ENCODE measurements around the gene PPFIA2.

Gene PPFIA2

GRCh38 chr12:81626406-81626805 lies 132.7 kb downstream of the PPFIA2 start:
- Histone ChIP-seq H3K4me1 (ENCODE audit: control insufficient read depth in 1 of 2, insufficient read depth in 1 of 2, low read depth in 1 of 2, low read length in 1 of 2) (no peaks in the 10 kb centered on the region), H3K9me3 (no peaks in the 10 kb centered on the region), H3K36me3 (no peaks in the 10 kb centered on the region), H3K4me3 (ENCODE audit: low read depth in 1 of 2, low read length in 1 of 2) (no peak overlapping the region), H3K27me3 (no peaks in the 10 kb centered on the region), H3K27ac (no peak overlapping the region)
- TF ChIP-seq CTCF (IDR thresholded peaks at IDR 0.05), result no peak

- Histone ChIP-seq H3K36me3 (no peaks in the 10 kb centered on the region), H3K9me3 (no peaks in the 10 kb centered on the region), H3K4me1 (ENCODE audit: control insufficient read depth in 1 of 2, insufficient read depth in 1 of 2, low read depth in 1 of 2, low read length in 1 of 2) (no peaks in the 10 kb centered on the region), H3K27ac (no peak overlapping the region), H3K27me3 (no peaks in the 10 kb centered on the region), H3K4me3 (ENCODE audit: low read depth in 1 of 2, low read length in 1 of 2) (no peak overlapping the region)
- TF ChIP-seq CTCF (IDR thresholded peaks at IDR 0.05), result no peak
Observed at GRCh38 chr12:81617915-81618314, 141.2 kb downstream of the PPFIA2 start.

GRCh38 chr12:81615026-81615588 lies 144.0 kb downstream of the PPFIA2 start:
- Histone ChIP-seq H3K27me3 (no peaks in the 10 kb centered on the region), H3K9me3 (no peaks in the 10 kb centered on the region), H3K36me3 (no peaks in the 10 kb centered on the region), H3K27ac (no peak overlapping the region), H3K4me1 (ENCODE audit: control insufficient read depth in 1 of 2, insufficient read depth in 1 of 2, low read depth in 1 of 2, low read length in 1 of 2) (no peaks in the 10 kb centered on the region), H3K4me3 (ENCODE audit: low read depth in 1 of 2, low read length in 1 of 2) (no peak overlapping the region)
- TF ChIP-seq CTCF (IDR thresholded peaks at IDR 0.05), result no peak

- Histone ChIP-seq H3K4me3 (ENCODE audit: low read depth in 1 of 2, low read length in 1 of 2) (no peak overlapping the region), H3K4me1 (ENCODE audit: control insufficient read depth in 1 of 2, insufficient read depth in 1 of 2, low read depth in 1 of 2, low read length in 1 of 2) (no peaks in the 10 kb centered on the region), H3K36me3 (no peaks in the 10 kb centered on the region), H3K9me3 (no peaks in the 10 kb centered on the region), H3K27ac (no peak overlapping the region), H3K27me3 (no peaks in the 10 kb centered on the region)
- TF ChIP-seq CTCF (IDR thresholded peaks at IDR 0.05), result no peak
Observed at GRCh38 chr12:81610955-81611889, 147.9 kb downstream of the PPFIA2 start.

- H3K4me3 ChIP-seq (ENCODE audit: low read depth in 1 of 2, low read length in 1 of 2), result no peak overlapping the region
- H3K36me3 ChIP-seq, result no peaks in the 10 kb centered on the region
- no peak overlapping the region for H3K27ac ChIP-seq
- no peaks in the 10 kb centered on the region for H3K4me1 ChIP-seq (ENCODE audit: control insufficient read depth in 1 of 2, insufficient read depth in 1 of 2, low read depth in 1 of 2, low read length in 1 of 2)
- no peaks in the 10 kb centered on the region for H3K9me3 ChIP-seq
- TF ChIP-seq CTCF (IDR thresholded peaks at IDR 0.05), result no peak
- no peaks in the 10 kb centered on the region for H3K27me3 ChIP-seq
Observed at GRCh38 chr12:81597928-81598604, 161.1 kb downstream of the PPFIA2 start.
